ENCODE results near the gene GLUL.

Gene GLUL

DNA sequence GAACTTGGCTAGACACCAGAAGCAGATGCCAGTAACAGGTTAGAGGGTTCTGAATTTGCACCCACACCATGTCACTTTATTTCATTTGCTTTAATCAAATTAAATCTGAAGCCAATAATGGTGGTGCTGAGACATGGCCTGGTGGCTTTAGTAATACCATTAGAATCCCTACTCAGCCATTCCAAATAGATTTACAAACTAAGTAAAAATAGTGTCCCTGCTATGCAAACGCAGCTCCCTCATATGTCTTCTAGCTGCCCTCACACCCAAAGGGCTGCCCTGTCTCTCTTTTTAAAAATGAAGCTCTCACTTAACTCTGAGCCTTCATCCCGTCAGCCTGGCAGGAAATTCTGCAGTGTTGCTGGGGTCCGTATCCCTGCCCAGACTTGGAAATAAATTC is 21.1 kb downstream of the GLUL start:
- no peak for TF ChIP-seq POLR2AphosphoS5 (IDR thresholded peaks at IDR 0.05; ENCODE audit: low read depth, low read length)
- TF ChIP-seq SIN3A (IDR thresholded peaks at IDR 0.05; ENCODE audit: borderline replicate concordance, insufficient read depth, low read length), result no peak
- TF ChIP-seq, protein P1, sequence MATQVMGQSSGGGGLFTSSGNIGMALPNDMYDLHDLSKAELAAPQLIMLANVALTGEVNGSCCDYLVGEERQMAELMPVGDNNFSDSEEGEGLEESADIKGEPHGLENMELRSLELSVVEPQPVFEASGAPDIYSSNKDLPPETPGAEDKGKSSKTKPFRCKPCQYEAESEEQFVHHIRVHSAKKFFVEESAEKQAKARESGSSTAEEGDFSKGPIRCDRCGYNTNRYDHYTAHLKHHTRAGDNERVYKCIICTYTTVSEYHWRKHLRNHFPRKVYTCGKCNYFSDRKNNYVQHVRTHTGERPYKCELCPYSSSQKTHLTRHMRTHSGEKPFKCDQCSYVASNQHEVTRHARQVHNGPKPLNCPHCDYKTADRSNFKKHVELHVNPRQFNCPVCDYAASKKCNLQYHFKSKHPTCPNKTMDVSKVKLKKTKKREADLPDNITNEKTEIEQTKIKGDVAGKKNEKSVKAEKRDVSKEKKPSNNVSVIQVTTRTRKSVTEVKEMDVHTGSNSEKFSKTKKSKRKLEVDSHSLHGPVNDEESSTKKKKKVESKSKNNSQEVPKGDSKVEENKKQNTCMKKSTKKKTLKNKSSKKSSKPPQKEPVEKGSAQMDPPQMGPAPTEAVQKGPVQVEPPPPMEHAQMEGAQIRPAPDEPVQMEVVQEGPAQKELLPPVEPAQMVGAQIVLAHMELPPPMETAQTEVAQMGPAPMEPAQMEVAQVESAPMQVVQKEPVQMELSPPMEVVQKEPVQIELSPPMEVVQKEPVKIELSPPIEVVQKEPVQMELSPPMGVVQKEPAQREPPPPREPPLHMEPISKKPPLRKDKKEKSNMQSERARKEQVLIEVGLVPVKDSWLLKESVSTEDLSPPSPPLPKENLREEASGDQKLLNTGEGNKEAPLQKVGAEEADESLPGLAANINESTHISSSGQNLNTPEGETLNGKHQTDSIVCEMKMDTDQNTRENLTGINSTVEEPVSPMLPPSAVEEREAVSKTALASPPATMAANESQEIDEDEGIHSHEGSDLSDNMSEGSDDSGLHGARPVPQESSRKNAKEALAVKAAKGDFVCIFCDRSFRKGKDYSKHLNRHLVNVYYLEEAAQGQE (IDR thresholded peaks at IDR 0.05; ENCODE audit: insufficient read depth in 1 of 2, low read depth in 2 of 2, low read length in 2 of 2), result no peak
- no peak for TF ChIP-seq FOXP2 (optimal IDR thresholded peaks at IDR 0.05; ENCODE audit: borderline replicate concordance, extremely low read depth, extremely low read length, insufficient read depth)
- TF ChIP-seq TAF1 (IDR thresholded peaks at IDR 0.05; ENCODE audit: borderline replicate concordance, insufficient read depth, low read length), result no peak

DNA sequence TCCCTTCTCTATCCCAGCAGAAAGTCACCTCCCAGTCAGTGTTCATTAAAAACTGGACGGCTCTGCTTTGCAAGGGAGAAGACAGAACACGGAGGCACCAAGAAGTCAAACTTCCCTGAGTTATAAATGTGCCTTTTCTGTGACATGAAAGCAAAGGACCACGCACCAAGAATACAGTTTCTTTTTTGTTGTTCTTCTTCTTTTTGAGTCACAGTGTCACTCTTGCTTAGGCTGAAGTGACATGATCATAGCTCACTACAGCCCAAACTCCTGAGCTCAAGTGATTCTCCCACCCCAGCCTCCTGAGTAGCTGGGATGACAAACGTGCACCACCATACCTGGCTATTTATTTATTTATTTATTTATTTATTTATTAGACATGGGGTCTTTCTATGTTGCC is 22.7 kb downstream of the GLUL start:
- TF ChIP-seq POLR2AphosphoS5 (IDR thresholded peaks at IDR 0.05; ENCODE audit: low read depth, low read length) (no peak), FOXP2 (optimal IDR thresholded peaks at IDR 0.05; ENCODE audit: borderline replicate concordance, extremely low read depth, extremely low read length, insufficient read depth) (no peak), SIN3A (IDR thresholded peaks at IDR 0.05; ENCODE audit: borderline replicate concordance, insufficient read depth, low read length) (no peak), TAF1 (IDR thresholded peaks at IDR 0.05; ENCODE audit: borderline replicate concordance, insufficient read depth, low read length) (no peak)
- TF ChIP-seq, protein P1 (IDR thresholded peaks at IDR 0.05; ENCODE audit: insufficient read depth in 1 of 2, low read depth in 2 of 2, low read length in 2 of 2), result no peak

DNA sequence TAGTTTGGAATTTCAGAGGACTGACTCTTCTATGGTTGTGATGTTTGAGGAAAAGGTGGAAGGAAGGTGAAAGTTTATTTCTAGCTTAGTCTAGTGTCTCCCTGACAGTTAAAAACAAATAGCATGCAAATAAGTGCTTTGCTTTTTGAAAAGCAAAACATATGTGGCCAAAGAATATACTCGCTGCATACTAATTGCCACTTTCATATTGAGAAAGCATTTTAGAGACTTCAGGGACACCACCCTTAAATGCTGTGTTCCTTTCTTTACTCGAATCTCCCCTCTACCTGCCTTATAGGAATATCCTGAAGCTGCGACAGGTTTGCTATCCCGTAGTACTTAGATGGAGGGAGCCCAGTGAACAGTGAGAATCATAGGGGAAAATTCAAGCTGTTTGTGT is 23.2 kb downstream of the GLUL start:
- TF ChIP-seq, protein P1 (IDR thresholded peaks at IDR 0.05; ENCODE audit: insufficient read depth in 1 of 2, low read depth in 2 of 2, low read length in 2 of 2), result no peak
- TF ChIP-seq FOXP2 (optimal IDR thresholded peaks at IDR 0.05; ENCODE audit: borderline replicate concordance, extremely low read depth, extremely low read length, insufficient read depth) (no peak), POLR2AphosphoS5 (IDR thresholded peaks at IDR 0.05; ENCODE audit: low read depth, low read length) (no peak), TAF1 (IDR thresholded peaks at IDR 0.05; ENCODE audit: borderline replicate concordance, insufficient read depth, low read length) (no peak), SIN3A (IDR thresholded peaks at IDR 0.05; ENCODE audit: borderline replicate concordance, insufficient read depth, low read length) (no peak)

DNA sequence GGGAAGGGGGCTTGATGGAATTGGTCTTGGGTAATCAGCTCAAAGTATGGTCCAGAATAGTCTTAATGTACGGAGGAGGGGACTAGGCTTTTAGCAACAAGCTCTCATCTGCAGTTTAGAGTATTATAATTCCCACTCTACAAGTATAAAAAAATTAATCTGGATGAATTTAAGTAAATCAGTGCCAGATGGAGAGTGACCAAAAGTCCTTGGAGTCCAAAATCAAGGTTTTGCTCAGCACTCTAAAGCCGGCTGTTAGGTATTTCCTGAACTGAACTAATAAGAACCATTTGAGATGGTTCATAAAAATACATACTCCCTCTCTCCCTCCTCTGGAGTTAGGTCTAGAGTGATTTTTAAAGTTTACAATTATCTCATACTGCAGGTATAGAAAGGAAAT is 23.7 kb downstream of the GLUL start:
- TF ChIP-seq, protein P1 (IDR thresholded peaks at IDR 0.05; ENCODE audit: insufficient read depth in 1 of 2, low read depth in 2 of 2, low read length in 2 of 2), result no peak
- no peak for TF ChIP-seq FOXP2 (optimal IDR thresholded peaks at IDR 0.05; ENCODE audit: borderline replicate concordance, extremely low read depth, extremely low read length, insufficient read depth)
- no peak for TF ChIP-seq TAF1 (IDR thresholded peaks at IDR 0.05; ENCODE audit: borderline replicate concordance, insufficient read depth, low read length)
- TF ChIP-seq POLR2AphosphoS5 (IDR thresholded peaks at IDR 0.05; ENCODE audit: low read depth, low read length), result no peak
- TF ChIP-seq SIN3A (IDR thresholded peaks at IDR 0.05; ENCODE audit: borderline replicate concordance, insufficient read depth, low read length), result no peak

DNA sequence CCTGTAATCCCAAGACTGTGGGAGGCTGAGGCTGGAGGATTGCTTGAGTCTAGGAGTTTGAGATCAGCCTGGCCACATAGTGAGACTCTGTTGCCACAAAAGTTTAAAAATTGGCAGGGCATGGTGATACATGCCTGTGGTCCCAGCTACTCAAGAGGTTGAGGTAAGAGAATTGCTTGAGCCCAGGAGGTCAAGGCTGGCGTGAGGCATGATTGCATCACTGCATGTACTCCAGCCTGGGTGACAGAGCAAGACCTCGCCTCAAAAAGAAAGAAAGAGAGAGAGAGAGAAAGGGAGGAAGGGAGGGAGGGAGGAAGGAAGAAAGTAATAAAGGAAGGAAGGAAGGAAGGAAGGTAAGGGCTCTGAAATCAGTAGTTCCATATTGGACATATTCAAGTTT is 25.0 kb downstream of the GLUL start:
- no peak for TF ChIP-seq FOXP2 (optimal IDR thresholded peaks at IDR 0.05; ENCODE audit: borderline replicate concordance, extremely low read depth, extremely low read length, insufficient read depth)
- TF ChIP-seq TAF1 (IDR thresholded peaks at IDR 0.05; ENCODE audit: borderline replicate concordance, insufficient read depth, low read length), result no peak
